Panc1 (cell line): Measurements from ENCODE around the gene TGM1. TPM values are rescaled to one million over a fixed set of nuclear protein-coding genes. Genes with fewer than 3 reads are reported as not detected.

ENCODE experiments used
- ATAC-seq: fragments of 200-7000 bp; cut with Tn5 transposase; 2 replicates; pipeline ENCODE4 v1.9.1; 2020; ENCODE audit warnings: mild to moderate bottlenecking, moderate library complexity
- BruUV-seq: library from RNA; stranded (reverse); fragments of 400-500 nt; replicated peaks from 2 replicates; lab custom pipeline; 2021; lab: Mats Ljungman, UMichigan
- CTCF ChIA-PET: fragments of 300-600 bp; sonication (Branson Sonifier 250); formaldehyde crosslinking; loops from one replicate; lab custom pipeline; 2022; ENCODE audit warnings: antibody characterized with exemption; lab: Charles Lee
- POLR2A ChIA-PET: fragments of 300-600 bp; sonication (Branson Sonifier 250); formaldehyde crosslinking; loops from one replicate; lab custom pipeline; 2022; ENCODE audit warnings: antibody characterized with exemption; lab: Charles Lee
- DNase-seq: peaks from one replicate; pipeline ENCODE4 v3.0.0-alpha.2; 2010; ENCODE audit warnings: low read depth, low spot score
- H3K27ac ChIP-seq: 2 replicates; pipeline ENCODE4 v1.5.1; 2011; ENCODE audit warnings: mild to moderate bottlenecking, low read length, inconsistent platforms
- H3K27me3 ChIP-seq: fragments of 200-500 bp; sonication (Bioruptor generic); 2 replicates; pipeline ENCODE4 v1.6.0; 2014; ENCODE audit warnings: low read length, inconsistent platforms; ENCODE audit not compliant: control insufficient read depth, insufficient read depth
- H3K36me3 ChIP-seq: fragments of 200-500 bp; sonication (Bioruptor generic); 2 replicates; pipeline ENCODE4 v1.5.1; 2014; ENCODE audit warnings: inconsistent platforms, mild to moderate bottlenecking, low read length, moderate library complexity; ENCODE audit not compliant: control insufficient read depth, insufficient read depth
- H3K4me1 ChIP-seq: 2 replicates; pipeline ENCODE4 v1.5.1; 2011; ENCODE audit warnings: inconsistent platforms, mild to moderate bottlenecking, low read length, moderate library complexity; ENCODE audit not compliant: control insufficient read depth, insufficient read depth
- H3K4me3 ChIP-seq, 2 experiments: 2 replicates each; pipeline ENCODE4 v1.5.1; 2011 to 2012; ENCODE audit warnings: low read depth in 2 of 2, low read length in 2 of 2, mild to moderate bottlenecking in 2 of 2, inconsistent platforms in 1 of 2, moderate library complexity in 1 of 2
- H3K9me3 ChIP-seq: fragments of 200-500 bp; sonication (Bioruptor generic); 2 replicates; pipeline ENCODE4 v1.5.1; 2014; ENCODE audit warnings: low read depth, mild to moderate bottlenecking, inconsistent platforms, low read length, moderate library complexity; ENCODE audit not compliant: control insufficient read depth, insufficient read depth
- CTCF ChIP-seq: fragments of 450-650 bp; IDR thresholded peaks from 2 replicates; pipeline ENCODE4 v1.5.1; 2017; ENCODE audit warnings: mild to moderate bottlenecking
- POLR2AphosphoS5 ChIP-seq: IDR thresholded peaks from 2 replicates; pipeline ENCODE4 v1.6.1; 2012; ENCODE audit warnings: mild to moderate bottlenecking, low read depth, low read length, moderate library complexity
- REST ChIP-seq, 2 experiments: IDR thresholded peaks; 2 replicates each; pipeline ENCODE4 v1.6.1; 2011 to 2012; ENCODE audit warnings: low read depth in 2 of 2, control low read depth in 1 of 2, low read length in 1 of 2, mild to moderate bottlenecking in 1 of 2, moderate library complexity in 1 of 2; ENCODE audit not compliant: insufficient read depth in 1 of 2
- SIN3A ChIP-seq: IDR thresholded peaks from 2 replicates; pipeline ENCODE4 v1.6.1; 2012; ENCODE audit warnings: low read depth, mild to moderate bottlenecking, low read length, moderate library complexity, borderline replicate concordance; ENCODE audit not compliant: insufficient read depth
- TCF7L2 ChIP-seq: IDR thresholded peaks from 2 replicates; pipeline ENCODE4 v1.6.1; 2011; ENCODE audit warnings: mild to moderate bottlenecking, low read depth, low read length, inconsistent platforms
- in situ Hi-C: cut with HindIII; loops from 2 replicates; pipeline ENCODE4 v1.10.0; 2016; ENCODE audit warnings: low sequenced_read_pairs, low pct_unique_long_range_greater_than_20kb
- intact Hi-C: fragments of 100-400 bp; cut with micrococcal nuclease; formaldehyde crosslinking; loops from one replicate; pipeline ENCODE4 v1.10.0; 2022; ENCODE audit not compliant: unreplicated experiment
- total RNA-seq: library from RNA; stranded (reverse); gene quantifications from one replicate; pipeline ENCODE4 v1.2.1, GENCODE V29; 2021; ENCODE audit not compliant: unreplicated experiment

The TGM1 gene
- total RNA-seq, 1 experiment from 2014 or later, result 2.3 TPM

DNA sequence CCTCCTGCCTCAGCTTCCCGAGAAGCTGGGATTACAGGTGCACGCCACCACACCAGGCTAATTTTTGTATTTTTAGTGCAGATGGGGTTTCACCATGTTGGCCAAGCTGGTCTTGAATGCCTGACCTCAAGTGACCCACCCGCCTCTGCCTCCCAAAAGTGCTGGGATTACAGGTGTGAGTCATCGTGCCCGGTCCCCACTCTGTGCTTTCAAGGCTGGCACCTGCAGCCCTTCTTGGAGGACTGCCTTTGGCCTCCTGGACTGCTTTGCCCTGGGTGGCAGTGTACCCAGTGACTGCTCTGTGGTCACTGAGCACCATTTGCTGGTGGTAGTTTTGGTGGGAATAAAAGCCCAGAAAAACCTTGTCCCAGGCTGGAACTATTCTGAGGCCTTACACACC is 24.0 kb upstream of the TGM1 start:
- in situ Hi-C loops (no loop called here), intact Hi-C loops (no loop called here)
- CTCF ChIA-PET, result no interaction called here
- no peak for ATAC-seq
- Histone ChIP-seq H3K4me1 (no peaks in the 10 kb centered on the region), H3K36me3 (no peaks in the 10 kb centered on the region), H3K4me3 (no peak overlapping the region), H3K27me3 (no peaks in the 10 kb centered on the region), H3K27ac (no peak overlapping the region), H3K9me3 (no peaks in the 10 kb centered on the region)
- no TSS peak for BruUV-seq
- no peak for DNase-seq
- no peak for TF ChIP-seq TCF7L2
- TF ChIP-seq SIN3A, result no peak
- TF ChIP-seq POLR2AphosphoS5, result no peak
- TF ChIP-seq CTCF, result no peak
- TF ChIP-seq REST (IDR thresholded peaks at IDR 0.05; ENCODE audit: insufficient read depth in 1 of 2, low read depth in 2 of 2, low read length in 1 of 2), result no peak
- POLR2A ChIA-PET, result no interaction called here

DNA sequence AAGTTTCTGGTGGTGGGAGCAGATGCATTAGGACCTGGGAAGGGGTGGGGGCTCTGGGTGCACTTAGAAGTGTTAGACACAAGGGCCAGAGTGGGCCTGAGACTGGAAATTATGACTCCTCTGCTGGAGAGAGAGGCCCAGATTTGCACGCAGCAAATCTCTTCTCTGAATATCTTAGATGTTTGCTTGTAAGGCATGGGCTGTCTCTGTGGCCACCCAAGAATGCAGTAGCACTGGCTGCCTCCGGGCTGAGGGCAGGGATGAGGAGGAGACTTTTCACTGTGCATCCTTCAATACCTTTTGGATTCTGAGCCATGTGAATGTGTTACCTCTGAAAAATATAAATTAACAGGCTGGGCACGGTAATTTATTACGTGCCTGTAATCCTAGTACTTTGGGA is 22.4 kb upstream of the TGM1 start:
- Histone ChIP-seq H3K27me3 (no peaks in the 10 kb centered on the region), H3K4me1 (no peaks in the 10 kb centered on the region), H3K36me3 (no peaks in the 10 kb centered on the region), H3K27ac (no peak overlapping the region), H3K4me3 (no peak overlapping the region), H3K9me3 (no peaks in the 10 kb centered on the region)
- ATAC-seq, result no peak
- intact Hi-C loops (no loop called here), in situ Hi-C loops (no loop called here)
- TF ChIP-seq SIN3A (no peak), TCF7L2 (no peak), REST (IDR thresholded peaks at IDR 0.05; ENCODE audit: insufficient read depth in 1 of 2, low read depth in 2 of 2, low read length in 1 of 2) (no peak), POLR2AphosphoS5 (no peak), CTCF (no peak)
- POLR2A ChIA-PET, result no interaction called here
- CTCF ChIA-PET, result no interaction called here
- BruUV-seq, result no TSS peak
- DNase-seq, result no peak
